Panc1 (cell line): ENCODE measurements around the gene PPP1R26. TPM values are rescaled to one million over a fixed set of nuclear protein-coding genes. Genes with fewer than 3 reads are reported as not detected.
"Not testable (repeated sequence)": the region's sequence is repeated elsewhere in the genome, so short reads cannot be mapped to it uniquely, and the experiment has no call there.

Experiments used
- ATAC-seq: fragments of 200-7000 bp; cut with Tn5 transposase; 2 replicates; pipeline ENCODE4 v1.9.1; 2020; ENCODE audit warnings: mild to moderate bottlenecking, moderate library complexity
- BruUV-seq: library from RNA; stranded (reverse); fragments of 400-500 nt; replicated peaks from 2 replicates; lab custom pipeline; 2021; lab: Mats Ljungman, UMichigan
- CTCF ChIA-PET: fragments of 300-600 bp; sonication (Branson Sonifier 250); formaldehyde crosslinking; loops from one replicate; lab custom pipeline; 2022; ENCODE audit warnings: antibody characterized with exemption; lab: Charles Lee
- POLR2A ChIA-PET: fragments of 300-600 bp; sonication (Branson Sonifier 250); formaldehyde crosslinking; loops from one replicate; lab custom pipeline; 2022; ENCODE audit warnings: antibody characterized with exemption; lab: Charles Lee
- DNase-seq: peaks from one replicate; pipeline ENCODE4 v3.0.0-alpha.2; 2010; ENCODE audit warnings: low read depth, low spot score
- H3K27ac ChIP-seq: 2 replicates; pipeline ENCODE4 v1.5.1; 2011; ENCODE audit warnings: mild to moderate bottlenecking, low read length, inconsistent platforms
- H3K27me3 ChIP-seq: fragments of 200-500 bp; sonication (Bioruptor generic); 2 replicates; pipeline ENCODE4 v1.6.0; 2014; ENCODE audit warnings: low read length, inconsistent platforms; ENCODE audit not compliant: control insufficient read depth, insufficient read depth
- H3K36me3 ChIP-seq: fragments of 200-500 bp; sonication (Bioruptor generic); 2 replicates; pipeline ENCODE4 v1.5.1; 2014; ENCODE audit warnings: inconsistent platforms, mild to moderate bottlenecking, low read length, moderate library complexity; ENCODE audit not compliant: control insufficient read depth, insufficient read depth
- H3K4me1 ChIP-seq: 2 replicates; pipeline ENCODE4 v1.5.1; 2011; ENCODE audit warnings: inconsistent platforms, mild to moderate bottlenecking, low read length, moderate library complexity; ENCODE audit not compliant: control insufficient read depth, insufficient read depth
- H3K4me3 ChIP-seq, 2 experiments: 2 replicates each; pipeline ENCODE4 v1.5.1; 2011 to 2012; ENCODE audit warnings: low read depth in 2 of 2, low read length in 2 of 2, mild to moderate bottlenecking in 2 of 2, inconsistent platforms in 1 of 2, moderate library complexity in 1 of 2
- H3K9me3 ChIP-seq: fragments of 200-500 bp; sonication (Bioruptor generic); 2 replicates; pipeline ENCODE4 v1.5.1; 2014; ENCODE audit warnings: low read depth, mild to moderate bottlenecking, inconsistent platforms, low read length, moderate library complexity; ENCODE audit not compliant: control insufficient read depth, insufficient read depth
- POLR2AphosphoS5 ChIP-seq: IDR thresholded peaks from 2 replicates; pipeline ENCODE4 v1.6.1; 2012; ENCODE audit warnings: mild to moderate bottlenecking, low read depth, low read length, moderate library complexity
- SIN3A ChIP-seq: IDR thresholded peaks from 2 replicates; pipeline ENCODE4 v1.6.1; 2012; ENCODE audit warnings: low read depth, mild to moderate bottlenecking, low read length, moderate library complexity, borderline replicate concordance; ENCODE audit not compliant: insufficient read depth
- TCF7L2 ChIP-seq: IDR thresholded peaks from 2 replicates; pipeline ENCODE4 v1.6.1; 2011; ENCODE audit warnings: mild to moderate bottlenecking, low read depth, low read length, inconsistent platforms
- in situ Hi-C: cut with HindIII; loops from 2 replicates; pipeline ENCODE4 v1.10.0; 2016; ENCODE audit warnings: low sequenced_read_pairs, low pct_unique_long_range_greater_than_20kb
- intact Hi-C: fragments of 100-400 bp; cut with micrococcal nuclease; formaldehyde crosslinking; loops from one replicate; pipeline ENCODE4 v1.10.0; 2022; ENCODE audit not compliant: unreplicated experiment
- total RNA-seq: library from RNA; stranded (reverse); gene quantifications from one replicate; pipeline ENCODE4 v1.2.1, GENCODE V29; 2021; ENCODE audit not compliant: unreplicated experiment
- TF ChIP-seq, protein P1 (sequence below): fragments of 450-650 bp; IDR thresholded peaks from 2 replicates; pipeline ENCODE4 v1.5.1; 2017; ENCODE audit warnings: mild to moderate bottlenecking
- TF ChIP-seq, protein P2 (sequence below), 2 experiments: IDR thresholded peaks; 2 replicates each; pipeline ENCODE4 v1.6.1; 2011 to 2012; ENCODE audit warnings: low read depth in 2 of 2, control low read depth in 1 of 2, low read length in 1 of 2, mild to moderate bottlenecking in 1 of 2, moderate library complexity in 1 of 2; ENCODE audit not compliant: insufficient read depth in 1 of 2

Gene PPP1R26
- total RNA-seq, 1 experiment from 2014 or later = 17.5 TPM

DNA sequence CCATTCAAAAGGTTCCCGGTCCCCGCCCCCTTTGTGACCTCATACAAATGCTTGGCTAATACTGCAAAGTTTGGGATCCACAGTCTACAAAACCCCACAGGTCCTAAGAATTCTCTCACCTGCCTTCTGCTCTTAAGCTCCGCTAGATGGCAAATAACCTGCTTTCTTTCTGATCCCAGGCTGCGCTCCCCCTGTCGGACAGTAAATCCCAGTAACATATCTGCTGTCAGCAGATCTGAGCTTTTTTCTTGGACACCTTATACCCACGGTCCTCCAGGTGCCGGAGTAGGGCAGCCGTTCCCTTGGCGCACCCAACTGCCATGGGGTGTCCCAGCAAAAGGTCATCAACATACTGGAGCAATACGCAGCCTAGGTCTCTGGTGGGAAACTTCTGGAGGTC, 39.0 kb upstream of the PPP1R26 start:
- CTCF ChIA-PET = no interaction called here
- BruUV-seq = no TSS peak
- ATAC-seq = no peak
- DNase-seq = no peak
- H3K36me3 ChIP-seq = no peaks in the 10 kb centered on the region
- H3K27me3 ChIP-seq = no peaks in the 10 kb centered on the region
- no peaks in the 10 kb centered on the region for H3K4me1 ChIP-seq
- in situ Hi-C loops (no loop called here), intact Hi-C loops (no loop called here)
- H3K27ac ChIP-seq = no peak overlapping the region
- TF ChIP-seq POLR2AphosphoS5 = no peak
- TF ChIP-seq, protein P1, sequence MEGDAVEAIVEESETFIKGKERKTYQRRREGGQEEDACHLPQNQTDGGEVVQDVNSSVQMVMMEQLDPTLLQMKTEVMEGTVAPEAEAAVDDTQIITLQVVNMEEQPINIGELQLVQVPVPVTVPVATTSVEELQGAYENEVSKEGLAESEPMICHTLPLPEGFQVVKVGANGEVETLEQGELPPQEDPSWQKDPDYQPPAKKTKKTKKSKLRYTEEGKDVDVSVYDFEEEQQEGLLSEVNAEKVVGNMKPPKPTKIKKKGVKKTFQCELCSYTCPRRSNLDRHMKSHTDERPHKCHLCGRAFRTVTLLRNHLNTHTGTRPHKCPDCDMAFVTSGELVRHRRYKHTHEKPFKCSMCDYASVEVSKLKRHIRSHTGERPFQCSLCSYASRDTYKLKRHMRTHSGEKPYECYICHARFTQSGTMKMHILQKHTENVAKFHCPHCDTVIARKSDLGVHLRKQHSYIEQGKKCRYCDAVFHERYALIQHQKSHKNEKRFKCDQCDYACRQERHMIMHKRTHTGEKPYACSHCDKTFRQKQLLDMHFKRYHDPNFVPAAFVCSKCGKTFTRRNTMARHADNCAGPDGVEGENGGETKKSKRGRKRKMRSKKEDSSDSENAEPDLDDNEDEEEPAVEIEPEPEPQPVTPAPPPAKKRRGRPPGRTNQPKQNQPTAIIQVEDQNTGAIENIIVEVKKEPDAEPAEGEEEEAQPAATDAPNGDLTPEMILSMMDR = peak; percentile 55
- POLR2A ChIA-PET = no interaction called here
- no peak overlapping the region for H3K4me3 ChIP-seq
- H3K9me3 ChIP-seq = no peaks in the 10 kb centered on the region

DNA sequence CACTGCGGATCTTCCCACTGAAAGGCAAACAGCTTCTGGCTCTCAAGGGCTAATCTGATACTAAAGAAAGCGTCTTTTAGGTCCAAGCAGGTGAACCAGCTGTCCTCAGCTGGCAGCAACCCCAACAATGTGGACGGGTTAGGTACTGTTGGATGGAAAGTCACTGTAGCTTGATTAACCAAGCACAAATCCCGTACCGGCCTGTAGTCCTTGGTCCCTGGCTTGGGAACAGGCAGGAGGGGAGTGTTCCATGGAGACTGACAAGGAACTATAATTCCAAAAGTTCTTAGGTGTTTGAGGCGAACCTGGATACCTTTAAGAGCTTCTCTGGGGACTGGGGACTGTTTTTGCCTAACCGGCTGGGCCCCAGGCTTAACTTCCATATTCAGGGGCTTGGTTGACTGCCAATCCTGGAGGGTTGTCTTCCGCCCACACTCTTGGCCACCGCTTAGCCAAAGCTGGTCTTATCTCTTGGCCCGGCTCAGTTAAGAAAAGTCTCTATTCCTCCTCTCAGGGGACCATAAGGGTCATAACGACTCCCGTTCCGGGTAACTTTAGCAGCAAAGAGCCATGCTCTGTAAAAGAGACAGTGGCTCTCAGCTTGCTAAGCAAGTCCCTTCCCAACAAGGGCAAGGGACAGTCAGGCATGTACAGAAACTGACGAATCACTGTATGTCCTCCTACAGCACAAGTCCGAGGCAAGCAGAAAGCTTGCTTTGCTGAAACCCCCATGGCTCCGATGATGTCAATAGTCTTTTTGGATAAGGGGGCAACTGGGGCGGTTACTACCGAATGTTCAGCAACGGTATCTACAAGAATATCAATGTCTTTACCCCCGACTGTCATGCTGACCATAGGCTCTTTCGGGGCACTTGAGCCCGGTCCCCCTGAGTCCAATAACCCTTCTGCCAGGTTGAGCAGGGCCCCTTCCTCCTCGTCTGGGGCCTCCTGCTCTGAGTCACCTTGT, 38.2 kb upstream of the PPP1R26 start:
- BruUV-seq, POLR2A ChIA-PET: not testable (repeated sequence)

DNA sequence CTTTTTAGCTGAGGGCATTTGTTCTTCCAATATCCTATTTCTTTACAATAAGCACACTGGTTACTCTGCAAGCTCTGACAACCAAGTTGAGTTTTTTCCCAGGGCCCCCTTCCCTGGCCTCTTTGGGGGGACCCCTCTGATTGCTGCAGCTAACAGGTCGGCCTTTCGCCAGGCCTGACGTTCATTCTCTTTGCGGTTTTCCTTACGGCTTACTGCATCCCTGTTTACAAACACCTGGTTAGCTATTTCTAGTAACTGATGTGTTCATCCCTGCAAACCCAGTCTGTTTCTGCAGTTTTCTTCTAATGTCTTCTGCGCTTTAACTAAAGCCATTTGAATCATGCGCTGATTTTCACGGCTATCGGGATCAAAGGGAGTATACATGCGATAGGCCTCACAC, 37.5 kb upstream of the PPP1R26 start:
- TF ChIP-seq, protein P2, sequence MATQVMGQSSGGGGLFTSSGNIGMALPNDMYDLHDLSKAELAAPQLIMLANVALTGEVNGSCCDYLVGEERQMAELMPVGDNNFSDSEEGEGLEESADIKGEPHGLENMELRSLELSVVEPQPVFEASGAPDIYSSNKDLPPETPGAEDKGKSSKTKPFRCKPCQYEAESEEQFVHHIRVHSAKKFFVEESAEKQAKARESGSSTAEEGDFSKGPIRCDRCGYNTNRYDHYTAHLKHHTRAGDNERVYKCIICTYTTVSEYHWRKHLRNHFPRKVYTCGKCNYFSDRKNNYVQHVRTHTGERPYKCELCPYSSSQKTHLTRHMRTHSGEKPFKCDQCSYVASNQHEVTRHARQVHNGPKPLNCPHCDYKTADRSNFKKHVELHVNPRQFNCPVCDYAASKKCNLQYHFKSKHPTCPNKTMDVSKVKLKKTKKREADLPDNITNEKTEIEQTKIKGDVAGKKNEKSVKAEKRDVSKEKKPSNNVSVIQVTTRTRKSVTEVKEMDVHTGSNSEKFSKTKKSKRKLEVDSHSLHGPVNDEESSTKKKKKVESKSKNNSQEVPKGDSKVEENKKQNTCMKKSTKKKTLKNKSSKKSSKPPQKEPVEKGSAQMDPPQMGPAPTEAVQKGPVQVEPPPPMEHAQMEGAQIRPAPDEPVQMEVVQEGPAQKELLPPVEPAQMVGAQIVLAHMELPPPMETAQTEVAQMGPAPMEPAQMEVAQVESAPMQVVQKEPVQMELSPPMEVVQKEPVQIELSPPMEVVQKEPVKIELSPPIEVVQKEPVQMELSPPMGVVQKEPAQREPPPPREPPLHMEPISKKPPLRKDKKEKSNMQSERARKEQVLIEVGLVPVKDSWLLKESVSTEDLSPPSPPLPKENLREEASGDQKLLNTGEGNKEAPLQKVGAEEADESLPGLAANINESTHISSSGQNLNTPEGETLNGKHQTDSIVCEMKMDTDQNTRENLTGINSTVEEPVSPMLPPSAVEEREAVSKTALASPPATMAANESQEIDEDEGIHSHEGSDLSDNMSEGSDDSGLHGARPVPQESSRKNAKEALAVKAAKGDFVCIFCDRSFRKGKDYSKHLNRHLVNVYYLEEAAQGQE (IDR thresholded peaks at IDR 0.05; ENCODE audit: insufficient read depth in 1 of 2, low read depth in 2 of 2, low read length in 1 of 2) = no peak
- TF ChIP-seq POLR2AphosphoS5 (no peak), TCF7L2 (no peak), SIN3A (no peak)
- TF ChIP-seq, protein P1 = no peak
- POLR2A ChIA-PET = no interaction called here
- in situ Hi-C loops (no loop called here), intact Hi-C loops (no loop called here)
- DNase-seq (no peak), ATAC-seq (no peak)
- no peaks in the 10 kb centered on the region for H3K4me1 ChIP-seq
- no peaks in the 10 kb centered on the region for H3K27me3 ChIP-seq
- H3K27ac ChIP-seq = no peak overlapping the region
- CTCF ChIA-PET = no interaction called here
- H3K36me3 ChIP-seq = no peaks in the 10 kb centered on the region
- no peaks in the 10 kb centered on the region for H3K9me3 ChIP-seq
- BruUV-seq = no TSS peak
- H3K4me3 ChIP-seq = no peak overlapping the region

More for the DNA sequence above, 38.2 kb upstream of the PPP1R26 start:
- H3K4me1 ChIP-seq, H3K4me3 ChIP-seq, H3K9me3 ChIP-seq, H3K27me3 ChIP-seq, in situ Hi-C loops, ATAC-seq, H3K36me3 ChIP-seq, DNase-seq, intact Hi-C loops, H3K27ac ChIP-seq, CTCF ChIA-PET: not testable (repeated sequence)
